ENCODE results near the gene SPECC1L. TPM values are rescaled to one million over a fixed set of nuclear protein-coding genes. Genes with fewer than 3 reads are reported as not detected.

The SPECC1L gene
- total and polyA plus RNA-seq, 10 of the 15 experiments (the other 5 are each of a cell fraction or from before 2014, with no cell fraction given) = 1.9 to 40.6 (median 19.1) TPM

DNA sequence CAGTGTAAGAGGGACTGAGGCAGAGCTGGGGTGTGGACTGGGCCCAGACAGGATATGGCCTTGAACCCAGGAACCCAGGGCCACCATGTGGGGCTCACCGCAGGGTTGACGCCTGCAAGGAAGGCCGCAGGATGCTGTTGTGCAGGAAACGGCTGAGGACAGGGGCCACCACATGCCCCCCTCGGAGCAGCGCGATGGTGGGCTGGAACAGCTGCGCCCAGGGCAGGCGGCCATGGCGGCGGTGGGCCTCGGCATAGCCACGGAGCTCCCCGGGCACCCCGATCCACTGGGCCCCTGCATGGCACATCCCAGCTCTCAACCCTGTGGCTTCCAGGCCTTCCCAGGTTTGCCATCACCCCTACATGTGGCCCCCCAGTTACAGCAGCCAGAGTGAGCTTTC is 37.9 kb upstream of the SPECC1L start:
- ChIA-PET CTCF (interaction anchor here (0.6 to 3.7 kb wide), 5 partner anchors 8 to 76 kb away, joined by 3 to 21 read pairs (median 3); no protein-coding TSS in a partner anchor), POLR2A (no interaction called here), RAD21 (ENCODE audit: unreplicated experiment) (no interaction called here), SMC1A (ENCODE audit: uncharacterized antibody, unreplicated experiment) (no interaction called here)
- Histone ChIP-seq H3K36me3 (ENCODE audit: control insufficient read depth in 2 of 2, insufficient read depth in 2 of 2, low read length in 1 of 2) (no peaks in the 10 kb centered on the region), H3K9ac (ENCODE audit: control insufficient read depth, insufficient read depth, low read length) (no peak overlapping the region), H3K27ac (ENCODE audit: control insufficient read depth, insufficient read depth) (no peak overlapping the region), H3K4me1 (ENCODE audit: control insufficient read depth, insufficient read depth, low read length) (no peaks in the 10 kb centered on the region), H3K4me3 (no peak overlapping the region), H2AFZ (ENCODE audit: control insufficient read depth, low read depth, low read length) (no peak overlapping the region), H3K79me2 (ENCODE audit: control insufficient read depth, insufficient read depth, low read length) (no peaks in the 10 kb centered on the region), H4K20me1 (ENCODE audit: control insufficient read depth, insufficient read depth) (no peaks in the 10 kb centered on the region), H3K27me3 (replicated peaks in 1 of 2; ENCODE audit: control insufficient read depth in 2 of 2, insufficient read depth in 2 of 2, low read length in 1 of 2) (no peaks in the 10 kb centered on the region), H3K9me3 (replicated peaks; ENCODE audit: control insufficient read depth, insufficient read depth, low read length) (no peaks in the 10 kb centered on the region), H3K4me2 (ENCODE audit: control insufficient read depth, insufficient read depth) (no peak overlapping the region)
- intact Hi-C loops (cut with micrococcal nuclease; ENCODE audit: unreplicated experiment) (no loop called here), in situ Hi-C loops (cut with MboI) (no loop called here)
- DNase-seq (ENCODE audit: low read depth, low spot score) (no peak), ATAC-seq (no peak), FAIRE-seq (no peak)
- 84% methylated on average over 15 of the region's 15 CpGs for WGBS (ENCODE audit: insufficient coverage, insufficient replicate concordance, low lambda C conversion rate, missing lambda C conversion rate)
- no TSS peak for BruUV-seq (replicated peaks)
- TF ChIP-seq BRCA1 (IDR thresholded peaks at IDR 0.05; ENCODE audit: low read depth, low read length) (no peak), ETV6 (conservative IDR thresholded peaks at IDR 0.05 in 1 of 2, IDR thresholded peaks at IDR 0.05 in 1 of 2; ENCODE audit: borderline replicate concordance in 1 of 2, low read depth in 1 of 2) (no peak), MAX (IDR thresholded peaks at IDR 0.05; ENCODE audit: low read depth, low read length) (no peak), BACH1 (IDR thresholded peaks at IDR 0.05; ENCODE audit: borderline replicate concordance) (no peak), EED (IDR thresholded peaks at IDR 0.05; ENCODE audit: low read depth) (no peak), SMC3 (IDR thresholded peaks at IDR 0.05; ENCODE audit: borderline replicate concordance, low read length) (no peak), CBFB (IDR thresholded peaks at IDR 0.05; ENCODE audit: low read depth) (no peak), CHD4 (IDR thresholded peaks at IDR 0.05) (no peak), IKZF1 (conservative IDR thresholded peaks at IDR 0.05) (no peak), ZNF622 (IDR thresholded peaks at IDR 0.05) (no peak)
- TF ChIP-seq, protein P1, sequence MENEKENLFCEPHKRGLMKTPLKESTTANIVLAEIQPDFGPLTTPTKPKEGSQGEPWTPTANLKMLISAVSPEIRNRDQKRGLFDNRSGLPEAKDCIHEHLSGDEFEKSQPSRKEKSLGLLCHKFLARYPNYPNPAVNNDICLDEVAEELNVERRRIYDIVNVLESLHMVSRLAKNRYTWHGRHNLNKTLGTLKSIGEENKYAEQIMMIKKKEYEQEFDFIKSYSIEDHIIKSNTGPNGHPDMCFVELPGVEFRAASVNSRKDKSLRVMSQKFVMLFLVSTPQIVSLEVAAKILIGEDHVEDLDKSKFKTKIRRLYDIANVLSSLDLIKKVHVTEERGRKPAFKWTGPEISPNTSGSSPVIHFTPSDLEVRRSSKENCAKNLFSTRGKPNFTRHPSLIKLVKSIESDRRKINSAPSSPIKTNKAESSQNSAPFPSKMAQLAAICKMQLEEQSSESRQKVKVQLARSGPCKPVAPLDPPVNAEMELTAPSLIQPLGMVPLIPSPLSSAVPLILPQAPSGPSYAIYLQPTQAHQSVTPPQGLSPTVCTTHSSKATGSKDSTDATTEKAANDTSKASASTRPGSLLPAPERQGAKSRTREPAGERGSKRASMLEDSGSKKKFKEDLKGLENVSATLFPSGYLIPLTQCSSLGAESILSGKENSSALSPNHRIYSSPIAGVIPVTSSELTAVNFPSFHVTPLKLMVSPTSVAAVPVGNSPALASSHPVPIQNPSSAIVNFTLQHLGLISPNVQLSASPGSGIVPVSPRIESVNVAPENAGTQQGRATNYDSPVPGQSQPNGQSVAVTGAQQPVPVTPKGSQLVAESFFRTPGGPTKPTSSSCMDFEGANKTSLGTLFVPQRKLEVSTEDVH (IDR thresholded peaks at IDR 0.05; ENCODE audit: low read depth, partially characterized antibody) = no peak
- TF ChIP-seq, protein P2, sequence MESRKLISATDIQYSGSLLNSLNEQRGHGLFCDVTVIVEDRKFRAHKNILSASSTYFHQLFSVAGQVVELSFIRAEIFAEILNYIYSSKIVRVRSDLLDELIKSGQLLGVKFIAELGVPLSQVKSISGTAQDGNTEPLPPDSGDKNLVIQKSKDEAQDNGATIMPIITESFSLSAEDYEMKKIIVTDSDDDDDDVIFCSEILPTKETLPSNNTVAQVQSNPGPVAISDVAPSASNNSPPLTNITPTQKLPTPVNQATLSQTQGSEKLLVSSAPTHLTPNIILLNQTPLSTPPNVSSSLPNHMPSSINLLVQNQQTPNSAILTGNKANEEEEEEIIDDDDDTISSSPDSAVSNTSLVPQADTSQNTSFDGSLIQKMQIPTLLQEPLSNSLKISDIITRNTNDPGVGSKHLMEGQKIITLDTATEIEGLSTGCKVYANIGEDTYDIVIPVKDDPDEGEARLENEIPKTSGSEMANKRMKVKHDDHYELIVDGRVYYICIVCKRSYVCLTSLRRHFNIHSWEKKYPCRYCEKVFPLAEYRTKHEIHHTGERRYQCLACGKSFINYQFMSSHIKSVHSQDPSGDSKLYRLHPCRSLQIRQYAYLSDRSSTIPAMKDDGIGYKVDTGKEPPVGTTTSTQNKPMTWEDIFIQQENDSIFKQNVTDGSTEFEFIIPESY (IDR thresholded peaks at IDR 0.05) = no peak
- TF ChIP-seq, protein P3, sequence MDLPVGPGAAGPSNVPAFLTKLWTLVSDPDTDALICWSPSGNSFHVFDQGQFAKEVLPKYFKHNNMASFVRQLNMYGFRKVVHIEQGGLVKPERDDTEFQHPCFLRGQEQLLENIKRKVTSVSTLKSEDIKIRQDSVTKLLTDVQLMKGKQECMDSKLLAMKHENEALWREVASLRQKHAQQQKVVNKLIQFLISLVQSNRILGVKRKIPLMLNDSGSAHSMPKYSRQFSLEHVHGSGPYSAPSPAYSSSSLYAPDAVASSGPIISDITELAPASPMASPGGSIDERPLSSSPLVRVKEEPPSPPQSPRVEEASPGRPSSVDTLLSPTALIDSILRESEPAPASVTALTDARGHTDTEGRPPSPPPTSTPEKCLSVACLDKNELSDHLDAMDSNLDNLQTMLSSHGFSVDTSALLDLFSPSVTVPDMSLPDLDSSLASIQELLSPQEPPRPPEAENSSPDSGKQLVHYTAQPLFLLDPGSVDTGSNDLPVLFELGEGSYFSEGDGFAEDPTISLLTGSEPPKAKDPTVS (IDR thresholded peaks at IDR 0.05; ENCODE audit: low read depth, low read length) = no peak
- TF ChIP-seq, protein P4, sequence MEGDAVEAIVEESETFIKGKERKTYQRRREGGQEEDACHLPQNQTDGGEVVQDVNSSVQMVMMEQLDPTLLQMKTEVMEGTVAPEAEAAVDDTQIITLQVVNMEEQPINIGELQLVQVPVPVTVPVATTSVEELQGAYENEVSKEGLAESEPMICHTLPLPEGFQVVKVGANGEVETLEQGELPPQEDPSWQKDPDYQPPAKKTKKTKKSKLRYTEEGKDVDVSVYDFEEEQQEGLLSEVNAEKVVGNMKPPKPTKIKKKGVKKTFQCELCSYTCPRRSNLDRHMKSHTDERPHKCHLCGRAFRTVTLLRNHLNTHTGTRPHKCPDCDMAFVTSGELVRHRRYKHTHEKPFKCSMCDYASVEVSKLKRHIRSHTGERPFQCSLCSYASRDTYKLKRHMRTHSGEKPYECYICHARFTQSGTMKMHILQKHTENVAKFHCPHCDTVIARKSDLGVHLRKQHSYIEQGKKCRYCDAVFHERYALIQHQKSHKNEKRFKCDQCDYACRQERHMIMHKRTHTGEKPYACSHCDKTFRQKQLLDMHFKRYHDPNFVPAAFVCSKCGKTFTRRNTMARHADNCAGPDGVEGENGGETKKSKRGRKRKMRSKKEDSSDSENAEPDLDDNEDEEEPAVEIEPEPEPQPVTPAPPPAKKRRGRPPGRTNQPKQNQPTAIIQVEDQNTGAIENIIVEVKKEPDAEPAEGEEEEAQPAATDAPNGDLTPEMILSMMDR (IDR thresholded peaks at IDR 0.05 in 2 of 3, conservative IDR thresholded peaks at IDR 0.05 in 1 of 3; ENCODE audit: control insufficient read depth in 2 of 3, extremely low read depth in 1 of 3, insufficient read depth in 1 of 3, low read depth in 3 of 3, low read length in 3 of 3) = no peak
- TF ChIP-seq, protein P5, sequence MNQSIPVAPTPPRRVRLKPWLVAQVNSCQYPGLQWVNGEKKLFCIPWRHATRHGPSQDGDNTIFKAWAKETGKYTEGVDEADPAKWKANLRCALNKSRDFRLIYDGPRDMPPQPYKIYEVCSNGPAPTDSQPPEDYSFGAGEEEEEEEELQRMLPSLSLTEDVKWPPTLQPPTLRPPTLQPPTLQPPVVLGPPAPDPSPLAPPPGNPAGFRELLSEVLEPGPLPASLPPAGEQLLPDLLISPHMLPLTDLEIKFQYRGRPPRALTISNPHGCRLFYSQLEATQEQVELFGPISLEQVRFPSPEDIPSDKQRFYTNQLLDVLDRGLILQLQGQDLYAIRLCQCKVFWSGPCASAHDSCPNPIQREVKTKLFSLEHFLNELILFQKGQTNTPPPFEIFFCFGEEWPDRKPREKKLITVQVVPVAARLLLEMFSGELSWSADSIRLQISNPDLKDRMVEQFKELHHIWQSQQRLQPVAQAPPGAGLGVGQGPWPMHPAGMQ (IDR thresholded peaks at IDR 0.05; ENCODE audit: borderline replicate concordance) = no peak
